Stimulated activated CD4-positive, alpha-beta T cell treated with anti-CD3 and anti-CD28 coated beads, Interleukin-12 subunit alpha, Interleukin-12 subunit beta, amount 100 ng/mL, for 24 hours (primary cell): ENCODE data around the gene SLC38A8.

Experiments
- DNase-seq, 2 experiments: peaks; one replicate each; pipeline ENCODE4 v3.0.0-alpha.2; 2020; ENCODE audit warnings: low read depth in 2 of 2

The SLC38A8 gene

GRCh38 chr16:84042308-84042878 lies at the start of gene SLC38A8:
TSS of gene SLC38A8 (minus strand) at chr16:84042795. CDS start at chr16:84042157, 638 bp downstream.
- DNase-seq, result no peak

- DNase-seq, result no peak
Measured at GRCh38 chr16:84091460-84091859, 48.9 kb upstream of the SLC38A8 start.

GRCh38 chr16:84090211-84090610 lies 47.6 kb upstream of the SLC38A8 start:
- DNase-seq, result no peak

- peak; percentile 5 to 35 for DNase-seq
Measured at GRCh38 chr16:84088695-84089395, 46.2 kb upstream of the SLC38A8 start.

GRCh38 chr16:84087466-84088151 lies 45.0 kb upstream of the SLC38A8 start:
- DNase-seq, result no peak

- DNase-seq, result no peak
Measured at GRCh38 chr16:84087001-84087400, 44.4 kb upstream of the SLC38A8 start.

GRCh38 chr16:84086341-84086740 lies 43.7 kb upstream of the SLC38A8 start:
- no peak for DNase-seq

GRCh38 chr16:84085773-84086172 lies 43.2 kb upstream of the SLC38A8 start:
- DNase-seq, result no peak

GRCh38 chr16:84085271-84085667 lies 42.7 kb upstream of the SLC38A8 start:
- no peak for DNase-seq

- DNase-seq, result peak; percentile 22 to 61
Measured at GRCh38 chr16:84084570-84085270, 42.1 kb upstream of the SLC38A8 start.

- DNase-seq, result no peak
Measured at GRCh38 chr16:84082835-84083569, 40.4 kb upstream of the SLC38A8 start.

- no peak for DNase-seq
Measured at GRCh38 chr16:84082110-84082509, 39.5 kb upstream of the SLC38A8 start.

GRCh38 chr16:84081446-84081989 lies 38.9 kb upstream of the SLC38A8 start:
- no peak for DNase-seq

GRCh38 chr16:84080813-84081212 lies 38.2 kb upstream of the SLC38A8 start:
- DNase-seq, result no peak

- no peak for DNase-seq
Measured at GRCh38 chr16:84080378-84080777, 37.8 kb upstream of the SLC38A8 start.

- DNase-seq, result no peak
Measured at GRCh38 chr16:84079664-84080063, 37.1 kb upstream of the SLC38A8 start.

GRCh38 chr16:84075376-84075775 lies 32.8 kb upstream of the SLC38A8 start:
- no peak for DNase-seq

GRCh38 chr16:84074721-84075120 lies 32.1 kb upstream of the SLC38A8 start:
- no peak for DNase-seq

- DNase-seq, result no peak
Measured at GRCh38 chr16:84072014-84072413, 29.4 kb upstream of the SLC38A8 start.

- no peak for DNase-seq
Measured at GRCh38 chr16:84071121-84071520, 28.5 kb upstream of the SLC38A8 start.

GRCh38 chr16:84069540-84069939 lies 26.9 kb upstream of the SLC38A8 start:
- no peak for DNase-seq
